Fibroblast of lung (primary cell): ENCODE measurements around the gene CAPN15. TPM values are rescaled to one million over a fixed set of nuclear protein-coding genes. Genes with fewer than 3 reads are reported as not detected.

Experiments
- DNase-seq, 2 donors: peaks; one replicate each; pipeline versions ENCODE4 v3.0.0 to v3.0.0-alpha.2; 2010; ENCODE audit warnings: low read depth in 2 of 2
- H2AFZ ChIP-seq: 2 replicates; pipeline ENCODE4 v1.5.1; 2012; ENCODE audit warnings: low read length, control low read depth, inconsistent platforms
- H3K27ac ChIP-seq: 2 replicates; pipeline ENCODE4 v1.5.1; 2011; ENCODE audit warnings: low read length, control low read depth; ENCODE audit not compliant: insufficient read depth
- H3K27me3 ChIP-seq: 2 replicates; pipeline ENCODE4 v1.5.1; 2011; ENCODE audit warnings: mild to moderate bottlenecking, low read length; ENCODE audit not compliant: control insufficient read depth, insufficient read depth
- H3K36me3 ChIP-seq: 2 replicates; pipeline ENCODE4 v1.5.1; 2011; ENCODE audit warnings: low read length; ENCODE audit not compliant: control insufficient read depth, insufficient read depth
- H3K4me1 ChIP-seq: 2 replicates; pipeline ENCODE4 v1.5.1; 2011; ENCODE audit warnings: low read length; ENCODE audit not compliant: control insufficient read depth, insufficient read depth; ENCODE audit errors: extremely low read depth
- H3K4me2 ChIP-seq: 2 replicates; pipeline ENCODE4 v1.5.1; 2011; ENCODE audit warnings: low read length, control low read depth; ENCODE audit not compliant: insufficient read depth; ENCODE audit errors: extremely low read depth
- H3K4me3 ChIP-seq, 4 experiments: fragments of 200-600 bp in 1 of 4; sonication (generic) in 1 of 4; replicated peaks in 1 of 4; 2 replicates each; pipeline ENCODE4 v1.5.1; 2011 to 2016; ENCODE audit warnings: low read length in 4 of 4, low read depth in 3 of 4, mild to moderate bottlenecking in 3 of 4, control low read depth in 2 of 4, inconsistent platforms in 1 of 4, mixed read lengths in 1 of 4; ENCODE audit not compliant: insufficient read depth in 1 of 4; ENCODE audit errors: control extremely low read depth in 1 of 4
- H3K79me2 ChIP-seq: 2 replicates; pipeline ENCODE4 v1.5.1; 2012; ENCODE audit warnings: mild to moderate bottlenecking, low read length, inconsistent platforms; ENCODE audit not compliant: control insufficient read depth, insufficient read depth
- H3K9ac ChIP-seq: 2 replicates; pipeline ENCODE4 v1.5.1; 2011; ENCODE audit warnings: mild to moderate bottlenecking, low read length, control low read depth; ENCODE audit not compliant: insufficient read depth
- H3K9me3 ChIP-seq: 2 replicates; pipeline ENCODE4 v1.5.1; 2012; ENCODE audit warnings: low read depth, low read length; ENCODE audit not compliant: control insufficient read depth, insufficient read depth
- H4K20me1 ChIP-seq: 2 replicates; pipeline ENCODE4 v1.5.1; 2011; ENCODE audit warnings: low read length; ENCODE audit not compliant: control insufficient read depth, insufficient read depth; ENCODE audit errors: extremely low read depth
- EZH2 ChIP-seq: IDR thresholded peaks from 2 replicates; pipeline ENCODE4 v1.5.1; 2012; ENCODE audit warnings: low read length, control low read depth, mild to moderate bottlenecking; ENCODE audit errors: missing control alignments
- polyA plus RNA-seq, 2 donors: library from polyadenylated mRNA; depleted of rRNA in 1 of 2; stranded (reverse) in 1 of 2; unstranded in 1 of 2; fragments of >200 nt; gene quantifications; 2 replicates each; pipeline ENCODE4 v1.2.1, GENCODE V29; 2011 to 2012; ENCODE audit warnings: missing spikeins in 1 of 2
- total RNA-seq: library from RNA; depleted of rRNA; stranded (reverse); fragments of >200 nt; gene quantifications from 2 replicates; pipeline ENCODE4 v1.2.1, GENCODE V29; 2014
- TF ChIP-seq, protein P1 (sequence below), 2 donors: IDR thresholded peaks in 1 of 2; conservative IDR thresholded peaks in 1 of 2; 1 replicate in 1 of 2; 2 replicates in 1 of 2; pipeline ENCODE4 v1.5.1; 2011 to 2012; ENCODE audit warnings: low read length in 2 of 2, control low read depth in 1 of 2, inconsistent platforms in 1 of 2, low read depth in 1 of 2, mild to moderate bottlenecking in 1 of 2

CAPN15 gene
- total and polyA plus RNA-seq, 2 donors (not counting 1 experiment from before 2014, with no cell fraction given) = 4.1 to 21.3 TPM

DNA sequence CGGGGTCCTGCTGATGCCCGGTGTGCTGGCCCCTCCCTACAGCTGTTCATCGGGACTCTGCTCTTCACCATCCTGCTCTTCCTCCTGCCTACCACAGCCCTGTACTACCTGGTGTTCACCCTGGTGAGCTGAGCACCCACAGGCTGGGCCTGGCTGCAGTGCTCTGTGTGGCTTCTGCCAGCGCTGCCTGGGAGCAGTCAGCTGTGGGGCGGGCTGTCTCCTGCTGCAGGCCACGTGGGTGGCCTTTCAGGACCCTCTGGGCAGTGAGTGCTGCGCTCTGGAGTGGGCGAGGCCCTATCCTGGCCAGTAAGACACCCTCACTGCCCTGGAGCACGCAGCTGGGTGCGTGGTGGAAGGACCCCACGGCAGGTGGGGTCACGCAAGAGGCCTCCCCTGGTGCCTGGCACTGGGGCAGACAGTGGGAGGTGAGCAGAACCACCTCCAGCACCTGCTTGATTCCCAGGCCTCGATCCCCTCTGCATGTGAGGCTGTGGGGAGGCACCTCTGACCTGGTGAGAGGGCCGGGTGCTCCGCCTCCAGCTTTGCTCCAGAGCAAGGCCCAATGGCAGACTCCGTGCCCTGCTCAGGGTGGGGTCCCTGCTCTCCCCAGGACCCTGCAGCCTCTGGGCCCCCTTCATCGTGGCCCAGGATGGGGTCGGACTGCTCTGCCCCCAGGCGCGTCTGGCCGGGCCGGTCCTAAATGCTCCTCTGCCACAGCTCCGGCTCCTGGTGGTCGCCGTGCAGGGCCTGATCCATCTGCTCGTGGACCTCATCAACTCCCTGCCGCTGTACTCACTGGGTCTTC lies 52.8 kb downstream of the CAPN15 start:
- TF ChIP-seq, protein P1, sequence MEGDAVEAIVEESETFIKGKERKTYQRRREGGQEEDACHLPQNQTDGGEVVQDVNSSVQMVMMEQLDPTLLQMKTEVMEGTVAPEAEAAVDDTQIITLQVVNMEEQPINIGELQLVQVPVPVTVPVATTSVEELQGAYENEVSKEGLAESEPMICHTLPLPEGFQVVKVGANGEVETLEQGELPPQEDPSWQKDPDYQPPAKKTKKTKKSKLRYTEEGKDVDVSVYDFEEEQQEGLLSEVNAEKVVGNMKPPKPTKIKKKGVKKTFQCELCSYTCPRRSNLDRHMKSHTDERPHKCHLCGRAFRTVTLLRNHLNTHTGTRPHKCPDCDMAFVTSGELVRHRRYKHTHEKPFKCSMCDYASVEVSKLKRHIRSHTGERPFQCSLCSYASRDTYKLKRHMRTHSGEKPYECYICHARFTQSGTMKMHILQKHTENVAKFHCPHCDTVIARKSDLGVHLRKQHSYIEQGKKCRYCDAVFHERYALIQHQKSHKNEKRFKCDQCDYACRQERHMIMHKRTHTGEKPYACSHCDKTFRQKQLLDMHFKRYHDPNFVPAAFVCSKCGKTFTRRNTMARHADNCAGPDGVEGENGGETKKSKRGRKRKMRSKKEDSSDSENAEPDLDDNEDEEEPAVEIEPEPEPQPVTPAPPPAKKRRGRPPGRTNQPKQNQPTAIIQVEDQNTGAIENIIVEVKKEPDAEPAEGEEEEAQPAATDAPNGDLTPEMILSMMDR (conservative IDR thresholded peaks at IDR 0.05 in 1 of 2, IDR thresholded peaks at IDR 0.05 in 1 of 2; ENCODE audit: low read depth in 1 of 2, low read length in 2 of 2) = no peak
- TF ChIP-seq EZH2 = no peak
- Histone ChIP-seq H3K4me1 (no peaks in the 10 kb centered on the region), H3K36me3 (peaks cover 8% of the 10 kb centered on the region), H2AFZ (no peak overlapping the region), H3K27me3 (no peaks in the 10 kb centered on the region), H3K27ac (no peak overlapping the region), H3K4me3 (no peak overlapping the region), H3K9me3 (no peaks in the 10 kb centered on the region), H3K9ac (no peak overlapping the region), H3K4me2 (no peak overlapping the region), H4K20me1 (no peaks in the 10 kb centered on the region), H3K79me2 (no peaks in the 10 kb centered on the region)
- no peak for DNase-seq

DNA sequence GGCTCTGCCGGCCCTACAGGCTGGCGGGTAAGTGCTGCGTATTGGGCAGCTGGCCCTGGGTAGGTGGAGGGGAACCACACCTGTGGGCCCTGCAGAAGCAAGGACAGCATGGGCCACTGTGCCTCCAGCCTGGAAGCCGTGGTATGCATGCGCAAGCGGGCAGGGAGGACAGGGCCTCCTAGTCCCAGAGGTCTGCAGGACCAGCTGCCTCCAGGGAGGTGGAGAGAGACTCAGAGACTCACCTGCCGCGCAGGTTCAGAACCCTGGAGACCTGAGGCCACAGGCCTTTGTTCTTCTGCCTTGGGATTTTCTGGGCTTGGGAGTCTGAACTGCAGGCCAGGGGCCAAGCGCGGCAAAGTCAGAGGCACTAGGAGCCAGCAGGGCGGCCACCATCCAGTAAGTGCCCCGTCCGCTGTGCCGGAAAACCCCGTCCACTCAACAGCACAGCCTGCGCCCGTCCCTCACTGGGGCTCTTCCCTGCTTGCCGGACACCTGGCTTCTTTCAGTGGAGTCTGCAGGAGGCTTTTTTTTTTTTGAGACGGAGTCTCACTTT lies 53.5 kb downstream of the CAPN15 start:
- H3K79me2 ChIP-seq = no peaks in the 10 kb centered on the region
- no peak overlapping the region for H3K4me3 ChIP-seq
- no peaks in the 10 kb centered on the region for H4K20me1 ChIP-seq
- H3K27ac ChIP-seq = no peak overlapping the region
- H3K9me3 ChIP-seq = no peaks in the 10 kb centered on the region
- no peak for TF ChIP-seq EZH2
- TF ChIP-seq, protein P1 (conservative IDR thresholded peaks at IDR 0.05 in 1 of 2, IDR thresholded peaks at IDR 0.05 in 1 of 2; ENCODE audit: low read depth in 1 of 2, low read length in 2 of 2) = no peak
- H3K4me2 ChIP-seq = no peak overlapping the region
- no peak overlapping the region for H3K9ac ChIP-seq
- DNase-seq = no peak
- H3K4me1 ChIP-seq = peaks cover 3% of the 10 kb centered on the region
- peaks cover 5% of the 10 kb centered on the region for H3K36me3 ChIP-seq
- no peaks in the 10 kb centered on the region for H3K27me3 ChIP-seq
- H2AFZ ChIP-seq = no peak overlapping the region

DNA sequence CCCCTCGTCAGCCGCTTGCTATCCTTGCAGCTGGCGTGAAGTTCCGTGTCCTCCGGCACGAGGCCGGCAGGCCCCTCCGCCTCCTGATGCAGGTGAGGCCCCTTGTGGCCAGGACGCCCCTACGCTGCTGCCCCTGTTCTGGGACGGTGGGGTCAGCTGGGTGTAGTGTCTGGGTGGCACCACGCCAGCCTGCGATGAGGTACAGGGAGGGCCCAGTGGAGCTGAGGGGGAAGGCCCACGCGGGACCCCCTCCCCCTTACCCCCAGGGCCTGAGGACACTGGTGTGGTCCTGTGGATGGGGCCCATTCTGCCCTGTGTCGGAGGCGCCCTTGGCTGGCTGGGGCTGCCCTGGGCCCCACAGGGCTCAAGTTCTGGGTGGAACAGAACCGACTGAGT lies 54.7 kb downstream of the CAPN15 start:
- Histone ChIP-seq H3K27me3 (no peaks in the 10 kb centered on the region), H3K4me3 (no peak overlapping the region), H4K20me1 (no peaks in the 10 kb centered on the region), H3K4me1 (peaks cover 6% of the 10 kb centered on the region), H3K36me3 (peaks cover 4% of the 10 kb centered on the region), H3K27ac (no peak overlapping the region), H3K79me2 (no peaks in the 10 kb centered on the region), H3K9ac (no peak overlapping the region), H3K4me2 (no peak overlapping the region), H3K9me3 (no peaks in the 10 kb centered on the region), H2AFZ (no peak overlapping the region)
- TF ChIP-seq, protein P1 (conservative IDR thresholded peaks at IDR 0.05 in 1 of 2, IDR thresholded peaks at IDR 0.05 in 1 of 2; ENCODE audit: low read depth in 1 of 2, low read length in 2 of 2) = no peak
- no peak for TF ChIP-seq EZH2
- DNase-seq = no peak
